ENCODE data around the gene MPHOSPH9. TPM values are rescaled to one million over a fixed set of nuclear protein-coding genes. Genes with fewer than 3 reads are reported as not detected.

MPHOSPH9 gene
- total and polyA plus RNA-seq, 2 donors (not counting 3 experiments of a cell fraction or from before 2014, with no cell fraction given): 7.8 to 42.4 TPM

DNA sequence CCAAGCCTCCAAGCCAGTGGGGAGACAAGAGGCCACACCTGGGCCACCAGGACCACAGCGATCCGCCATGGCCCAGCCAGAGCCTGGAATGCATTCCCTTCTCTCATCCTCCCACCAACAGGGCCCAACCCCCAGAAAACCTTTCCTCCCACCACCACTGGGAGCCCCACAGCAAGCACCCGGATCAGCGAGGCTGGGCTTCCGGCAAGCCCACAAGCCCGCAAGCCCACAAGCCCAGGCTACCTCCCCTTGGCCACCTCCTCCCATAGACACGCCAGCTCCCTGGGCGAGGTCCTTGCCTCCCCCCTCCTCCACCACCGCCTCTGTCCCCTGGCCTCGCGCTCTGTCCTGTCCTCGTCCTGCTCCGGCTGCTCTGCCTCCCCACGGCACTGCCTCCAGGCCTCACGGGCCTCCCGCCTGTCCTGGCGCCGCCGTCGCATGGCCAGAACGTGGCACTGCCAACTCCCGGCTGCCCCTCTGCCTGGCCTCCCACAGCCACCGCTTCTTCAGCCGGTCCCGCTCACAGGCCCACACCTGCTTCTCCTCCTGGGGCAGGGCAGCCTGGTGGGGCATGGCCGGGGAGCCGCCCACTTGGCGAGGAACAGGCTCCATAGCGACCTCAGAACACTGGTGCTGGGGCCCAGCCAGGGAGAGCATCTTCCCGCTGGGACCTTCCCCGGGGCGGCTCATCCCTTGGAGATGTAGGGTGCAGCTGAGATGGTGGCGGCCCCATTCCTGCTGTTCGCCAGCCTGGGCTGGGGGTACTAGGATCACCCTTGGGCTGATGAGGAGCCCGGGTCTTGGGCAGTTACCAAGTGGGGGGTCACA, 33.1 kb upstream of the MPHOSPH9 start:
- Histone ChIP-seq H3K9me3 (replicated peaks; ENCODE audit: control insufficient read depth, insufficient read depth, low read length) (no peaks in the 10 kb centered on the region), H3K4me2 (ENCODE audit: insufficient read depth, low read length) (no peak overlapping the region), H3K9ac (replicated peaks; ENCODE audit: extremely low read depth, insufficient read depth, low read length) (no peak overlapping the region), H3K4me1 (ENCODE audit: control insufficient read depth, extremely low read depth, insufficient read depth, low read length) (peaks cover 21% of the 10 kb centered on the region), H4K20me1 (replicated peaks; ENCODE audit: control insufficient read depth, extremely low read depth, insufficient read depth, low read length) (no peaks in the 10 kb centered on the region), H2AFZ (ENCODE audit: low read depth, low read length) (no peak overlapping the region), H3K9me1 (replicated peaks; ENCODE audit: control insufficient read depth, extremely low read depth, insufficient read depth, low read length) (no peaks in the 10 kb centered on the region), H3K79me2 (ENCODE audit: control insufficient read depth, insufficient read depth, low read length) (peaks cover 72% of the 10 kb centered on the region), H3K27ac (ENCODE audit: insufficient read depth, low read depth, low read length) (no peak overlapping the region), H3K27me3 (ENCODE audit: control insufficient read depth in 2 of 2, insufficient read depth in 2 of 2, low read length in 2 of 2) (no peaks in the 10 kb centered on the region), H3K36me3 (ENCODE audit: control insufficient read depth in 2 of 2, extremely low read depth in 1 of 2, insufficient read depth in 2 of 2, low read length in 2 of 2) (peaks cover 17 to 41% of the 10 kb centered on the region in 2 experiments), H3K4me3 (replicated peaks in 1 of 3; ENCODE audit: insufficient read depth in 1 of 3, low read depth in 1 of 3, low read length in 3 of 3) (no peak overlapping the region)
- no peak for DNase-seq (ENCODE audit: low read depth, low spot score)
- dilution Hi-C loops (cut with MboI; ENCODE audit: extremely low pct_ligation_motif_present, low sequenced_read_pairs) (no loop called here), intact Hi-C loops (cut with micrococcal nuclease) (no loop called here)
- CTCF ChIA-PET: interaction anchor here (1.5 to 2.7 kb wide), 2 partner anchors 28 to 99 kb away, joined by 4 to 6 read pairs; no protein-coding TSS in a partner anchor
- no peak for TF ChIP-seq FOS (IDR thresholded peaks at IDR 0.05; ENCODE audit: borderline replicate concordance, insufficient read depth, low read length)
- no peak for TF ChIP-seq POLR2AphosphoS5 (IDR thresholded peaks at IDR 0.05; ENCODE audit: insufficient read depth, low read depth, low read length)
- no peak for TF ChIP-seq MYC (IDR thresholded peaks at IDR 0.05; ENCODE audit: low read depth, low read length)
- TF ChIP-seq POLR2A (IDR thresholded peaks at IDR 0.05; ENCODE audit: low read depth, low read length): no peak
- no peak for TF ChIP-seq JUN (IDR thresholded peaks at IDR 0.05; ENCODE audit: borderline replicate concordance, insufficient read depth, insufficient read length, low read depth)
- no peak for TF ChIP-seq EZH2 (IDR thresholded peaks at IDR 0.05; ENCODE audit: borderline replicate concordance, low read depth, low read length, severe bottlenecking)
- TF ChIP-seq, protein P1, sequence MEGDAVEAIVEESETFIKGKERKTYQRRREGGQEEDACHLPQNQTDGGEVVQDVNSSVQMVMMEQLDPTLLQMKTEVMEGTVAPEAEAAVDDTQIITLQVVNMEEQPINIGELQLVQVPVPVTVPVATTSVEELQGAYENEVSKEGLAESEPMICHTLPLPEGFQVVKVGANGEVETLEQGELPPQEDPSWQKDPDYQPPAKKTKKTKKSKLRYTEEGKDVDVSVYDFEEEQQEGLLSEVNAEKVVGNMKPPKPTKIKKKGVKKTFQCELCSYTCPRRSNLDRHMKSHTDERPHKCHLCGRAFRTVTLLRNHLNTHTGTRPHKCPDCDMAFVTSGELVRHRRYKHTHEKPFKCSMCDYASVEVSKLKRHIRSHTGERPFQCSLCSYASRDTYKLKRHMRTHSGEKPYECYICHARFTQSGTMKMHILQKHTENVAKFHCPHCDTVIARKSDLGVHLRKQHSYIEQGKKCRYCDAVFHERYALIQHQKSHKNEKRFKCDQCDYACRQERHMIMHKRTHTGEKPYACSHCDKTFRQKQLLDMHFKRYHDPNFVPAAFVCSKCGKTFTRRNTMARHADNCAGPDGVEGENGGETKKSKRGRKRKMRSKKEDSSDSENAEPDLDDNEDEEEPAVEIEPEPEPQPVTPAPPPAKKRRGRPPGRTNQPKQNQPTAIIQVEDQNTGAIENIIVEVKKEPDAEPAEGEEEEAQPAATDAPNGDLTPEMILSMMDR (IDR thresholded peaks at IDR 0.05; ENCODE audit: extremely low read depth in 1 of 2, insufficient read depth in 1 of 2, low read depth in 1 of 2, low read length in 2 of 2): no peak
- TF ChIP-seq GATA2 (IDR thresholded peaks at IDR 0.05; ENCODE audit: insufficient read depth, insufficient read length, low read depth, low read length): no peak
- BruUV-seq (replicated peaks): no TSS peak
- no peak for FAIRE-seq
- POLR2A ChIA-PET: no interaction called here
